Measurements from ENCODE around the gene ZDHHC14.

The ZDHHC14 gene

DNA sequence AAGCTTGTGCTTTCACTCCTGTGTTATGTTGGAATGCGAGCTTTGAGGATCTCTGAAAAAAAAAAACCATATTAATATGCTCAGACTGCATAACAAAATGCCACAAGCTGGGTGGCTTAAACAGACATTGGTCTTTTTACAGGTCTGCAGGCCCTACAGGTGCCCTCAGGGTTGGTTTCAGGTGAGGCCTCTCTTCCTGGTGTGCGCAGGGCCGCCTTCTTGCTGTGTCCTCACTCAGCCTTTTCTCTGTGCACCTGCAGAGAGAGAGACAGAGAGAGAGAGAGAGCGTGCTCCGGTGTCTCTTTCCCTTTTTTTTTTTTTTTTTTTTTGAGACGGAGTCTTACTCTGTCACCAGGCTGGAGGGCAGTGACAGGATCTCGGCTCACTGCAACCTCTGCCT lies 327.9 kb downstream of the ZDHHC14 start:
- no peak for TF ChIP-seq CTCF (IDR thresholded peaks at IDR 0.05)

GRCh38 chr6:157709555-157709954 lies 328.6 kb downstream of the ZDHHC14 start:
- TF ChIP-seq CTCF (IDR thresholded peaks at IDR 0.05): no peak

DNA sequence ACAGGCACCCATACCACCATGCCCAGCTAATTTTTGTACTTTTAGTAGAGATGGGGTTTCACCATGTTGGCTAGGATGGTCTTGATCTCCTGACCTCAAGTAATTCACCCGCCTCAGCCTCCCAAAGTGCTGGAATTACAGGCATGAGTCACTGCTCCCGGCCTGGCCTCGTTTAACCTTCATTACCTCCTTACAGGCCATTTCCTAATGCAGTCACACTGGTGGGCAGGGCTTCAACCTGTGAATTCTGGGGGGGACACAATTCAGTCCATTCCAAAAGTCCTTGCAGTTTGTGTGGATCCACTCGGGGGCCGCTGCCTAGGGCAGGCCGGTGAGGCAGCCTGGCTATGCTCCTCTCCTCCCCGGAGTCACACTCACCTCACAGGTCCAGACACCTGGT lies 329.6 kb downstream of the ZDHHC14 start:
- TF ChIP-seq CTCF (IDR thresholded peaks at IDR 0.05): no peak

DNA sequence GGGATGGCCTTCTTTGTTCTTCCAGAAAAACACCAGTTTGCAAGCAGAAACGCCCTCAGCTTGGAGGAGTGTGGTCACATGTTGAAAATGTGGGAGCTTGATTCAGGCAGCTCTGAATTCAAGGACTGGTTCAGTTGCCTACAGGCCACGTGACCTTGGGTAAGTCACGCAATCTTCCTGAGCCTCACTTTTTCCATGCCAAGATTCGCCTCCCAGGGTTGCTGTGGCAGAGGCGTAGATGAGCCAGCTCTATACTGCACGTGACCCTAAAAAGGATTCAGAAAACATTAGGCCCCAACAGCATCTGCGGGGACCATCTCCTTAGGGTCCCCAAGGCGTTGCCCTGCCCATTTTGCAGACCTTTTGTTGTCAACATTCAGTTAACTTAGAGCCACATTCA lies 330.1 kb downstream of the ZDHHC14 start:
- no peak for TF ChIP-seq CTCF (IDR thresholded peaks at IDR 0.05)

DNA sequence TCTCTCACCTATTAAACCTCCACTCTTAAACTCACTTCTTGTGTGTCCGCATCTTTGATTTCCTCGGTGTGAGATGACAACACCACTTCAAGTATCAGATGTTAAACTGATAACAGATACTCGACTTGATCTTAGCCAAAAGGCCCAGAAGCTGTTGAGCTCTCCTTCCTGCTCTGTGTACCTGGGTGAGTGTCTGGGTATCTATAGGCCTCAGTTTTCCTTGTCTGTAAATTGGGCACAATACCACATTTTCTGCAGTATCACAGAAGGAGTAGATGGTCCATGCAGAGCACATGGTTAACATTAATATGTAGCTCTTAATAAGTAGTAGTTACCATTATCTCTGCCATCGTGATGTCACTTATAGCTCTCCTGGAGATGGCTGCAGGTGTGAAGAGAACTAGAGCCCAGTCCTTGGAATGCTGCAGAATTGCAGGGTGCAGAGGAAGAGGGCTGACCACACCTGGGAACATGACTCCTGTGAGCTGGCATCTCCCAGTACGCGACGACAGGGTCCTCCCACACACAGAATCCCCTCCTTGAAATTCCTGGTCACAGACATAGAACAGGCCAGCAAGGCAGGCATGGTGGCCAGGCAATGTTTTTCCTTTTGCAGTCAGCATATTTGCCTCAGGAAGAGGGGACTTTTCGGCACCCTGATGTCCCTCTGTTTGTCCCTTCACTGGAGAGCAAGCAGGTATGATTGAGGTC lies 331.8 kb downstream of the ZDHHC14 start:
- no peak for TF ChIP-seq CTCF (IDR thresholded peaks at IDR 0.05)

DNA sequence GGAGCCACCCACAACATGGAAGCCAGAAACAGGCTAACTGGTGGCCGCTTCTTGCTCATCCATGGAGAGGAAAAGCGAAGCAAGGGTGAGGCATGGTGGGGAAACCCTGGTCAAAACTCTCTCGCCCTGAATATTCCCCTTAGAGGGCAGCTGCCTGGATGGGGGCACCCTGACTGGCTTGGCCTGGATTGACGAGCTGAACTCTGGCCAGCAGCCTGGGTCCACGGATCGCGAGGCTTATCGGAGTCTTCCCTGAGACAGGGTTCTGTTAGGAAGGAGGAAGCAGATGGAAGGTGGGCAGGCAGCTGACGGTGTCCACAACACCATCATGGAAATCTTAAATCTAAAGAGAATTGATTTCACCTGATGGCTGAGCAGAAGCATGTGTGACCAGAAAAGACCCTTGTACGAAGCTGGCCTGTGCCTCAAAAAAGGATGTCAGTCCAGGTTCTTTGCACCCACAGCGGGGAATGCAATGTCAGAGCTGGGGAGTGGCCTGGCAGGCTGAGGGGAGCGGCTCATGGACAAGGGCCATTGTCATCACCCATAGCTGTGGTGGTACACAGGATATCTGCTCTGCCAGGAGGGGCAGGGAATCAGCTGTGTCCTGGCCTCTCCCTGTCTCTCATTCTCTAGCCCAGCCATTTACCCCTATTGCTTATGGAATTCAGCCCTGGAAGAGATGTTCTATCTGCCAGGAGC lies 332.6 kb downstream of the ZDHHC14 start:
- TF ChIP-seq CTCF (IDR thresholded peaks at IDR 0.05): no peak

- TF ChIP-seq CTCF (IDR thresholded peaks at IDR 0.05): no peak
Measured at GRCh38 chr6:157714153-157714490, 333.1 kb downstream of the ZDHHC14 start.

Measured in LNCAP (cell line).